Measurements from ENCODE around the gene DSE.

- TF ChIP-seq CTCF (IDR thresholded peaks at IDR 0.05; ENCODE audit: borderline replicate concordance, extremely low read depth, low read length, poor library complexity, severe bottlenecking): no peak
- TF ChIP-seq EZH2 (IDR thresholded peaks at IDR 0.05; ENCODE audit: borderline replicate concordance, low read depth, low read length, severe bottlenecking): no peak
Measured at GRCh38 chr6:116400328-116400727, 29.6 kb downstream of the DSE start.
